Activated CD8-positive, alpha-beta memory T cell treated with anti-CD3 and anti-CD28 coated beads for 48 hours (primary cell): ENCODE measurements around the gene BSCL2.
"Not testable (repeated sequence)": the region's sequence is repeated elsewhere in the genome, so short reads cannot be mapped to it uniquely, and the experiment has no call there.

Source experiments
- DNase-seq, 3 experiments: peaks; one replicate each; pipeline ENCODE4 v3.0.0-alpha.2; 2020; ENCODE audit warnings: low read depth in 2 of 3, low spot score in 2 of 3

BSCL2 gene

GRCh38 chr11:62664405-62665074 lies 42.7 kb downstream of the BSCL2 start:
- peak in 2 of 3 experiments; percentile 32 to 39 for DNase-seq

GRCh38 chr11:62656796-62657429 lies 50.3 kb downstream of the BSCL2 start:
- no peak for DNase-seq

- DNase-seq = no peak
These were observed 52.9 kb downstream of the BSCL2 start for GRCh38 chr11:62654297-62654696.

GRCh38 chr11:62652161-62653006 lies 54.8 kb downstream of the BSCL2 start:
- no peak for DNase-seq

GRCh38 chr11:62650283-62650682 lies 56.9 kb downstream of the BSCL2 start:
- not testable (repeated sequence) for DNase-seq

GRCh38 chr11:62649486-62649885 lies 57.7 kb downstream of the BSCL2 start:
- no peak for DNase-seq

- no peak for DNase-seq
These were observed 58.3 kb downstream of the BSCL2 start for GRCh38 chr11:62648967-62649364.

GRCh38 chr11:62648185-62648966 lies 58.8 kb downstream of the BSCL2 start:
- DNase-seq = no peak

GRCh38 chr11:62647609-62648005 lies 59.6 kb downstream of the BSCL2 start:
- DNase-seq = no peak

- DNase-seq = no peak
These were observed 60.2 kb downstream of the BSCL2 start for GRCh38 chr11:62646825-62647608.

- DNase-seq = peak; percentile 97 to 99 (median 98)
These were observed 61.0 kb downstream of the BSCL2 start, which contains the start of gene GANAB for GRCh38 chr11:62645946-62646824. TSS of gene GANAB (minus strand) at chr11:62646613. CDS start at chr11:62646599, 14 bp downstream.

- no peak for DNase-seq
These were observed 61.6 kb downstream of the BSCL2 start for GRCh38 chr11:62645671-62645945.

- DNase-seq = no peak
These were observed 63.0 kb downstream of the BSCL2 start for GRCh38 chr11:62644220-62644619.
